8988T (cell line): ENCODE data around the gene ZBTB17.

Experiments
- DNase-seq: peaks from one replicate; pipeline ENCODE4 v3.0.0; 2011

Gene ZBTB17

DNA sequence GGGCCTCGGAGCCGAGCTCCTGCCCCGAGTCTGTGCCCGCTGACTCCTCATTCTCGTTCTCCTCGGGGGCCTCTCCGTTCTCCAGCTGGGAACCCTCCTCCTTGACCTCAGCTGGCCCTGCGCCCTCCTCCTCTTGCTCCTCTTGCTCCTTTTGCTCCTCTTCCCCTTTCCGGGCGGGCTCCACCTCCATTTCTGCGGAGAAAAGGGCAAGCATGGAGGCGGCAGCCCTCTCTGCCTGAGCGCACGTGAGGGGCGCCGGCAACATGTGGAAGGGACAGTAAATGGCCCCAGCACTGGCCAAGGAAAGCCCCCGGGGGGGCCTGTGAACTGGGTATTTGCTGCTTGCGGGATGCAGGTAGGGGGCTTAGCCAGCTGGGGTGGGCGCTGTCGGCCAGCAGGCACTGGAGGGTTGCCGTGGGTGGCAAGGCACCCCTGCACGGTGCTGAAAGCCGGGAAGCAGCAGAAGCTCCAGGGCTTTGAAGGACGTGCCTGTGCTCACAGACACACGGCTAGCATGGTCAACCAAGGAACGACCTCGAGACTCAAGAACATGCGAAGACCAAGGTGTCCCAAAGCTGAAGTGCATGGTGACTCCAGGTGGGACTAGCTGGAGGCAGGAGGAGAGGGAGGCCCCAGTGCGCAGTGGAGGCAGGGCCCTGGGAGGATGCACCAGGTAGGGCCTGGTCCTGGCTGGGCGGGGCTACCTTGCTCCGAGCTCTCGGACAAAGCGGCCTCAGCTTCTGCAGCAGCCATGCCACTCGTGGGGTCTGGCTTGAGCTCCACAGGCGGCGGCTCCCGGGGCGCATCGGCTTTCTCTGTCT lies 30.7 kb downstream of the ZBTB17 start:
- no peak for DNase-seq

DNA sequence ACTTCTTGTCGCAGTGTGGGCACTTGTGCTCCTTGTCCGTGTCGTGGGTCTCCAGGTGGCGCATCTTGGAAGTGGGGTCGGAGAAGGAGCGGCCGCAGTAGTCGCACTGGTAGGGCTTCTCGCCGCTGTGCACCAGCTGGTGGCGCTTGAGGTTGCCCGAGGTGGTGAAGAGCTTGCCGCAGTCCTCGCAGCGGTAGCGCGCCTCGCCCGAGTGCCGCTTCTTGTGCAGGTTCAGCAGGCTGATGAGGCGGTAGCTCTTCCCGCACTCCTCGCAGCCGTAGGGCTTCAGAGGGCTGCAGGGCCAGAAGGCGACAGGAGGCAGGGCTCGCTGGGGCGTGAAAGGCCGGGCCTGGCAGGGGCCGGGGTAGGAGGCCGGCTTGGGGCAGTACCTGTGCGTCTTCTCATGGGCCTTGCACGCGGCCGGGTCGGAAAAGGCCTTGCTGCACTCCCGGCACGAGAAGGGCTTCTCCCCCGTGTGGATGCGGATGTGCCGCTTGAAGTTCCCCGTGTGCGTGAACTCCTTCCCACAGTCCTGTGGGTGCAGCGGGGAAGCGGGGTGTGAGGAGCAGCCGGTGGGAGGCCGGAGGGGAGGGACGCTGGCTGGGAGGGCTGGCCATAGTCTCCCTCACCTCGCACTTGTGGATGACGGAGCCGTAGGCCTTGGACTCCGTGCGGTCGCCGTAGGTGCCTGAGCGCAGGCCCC lies 31.4 kb downstream of the ZBTB17 start:
- no peak for DNase-seq

DNA sequence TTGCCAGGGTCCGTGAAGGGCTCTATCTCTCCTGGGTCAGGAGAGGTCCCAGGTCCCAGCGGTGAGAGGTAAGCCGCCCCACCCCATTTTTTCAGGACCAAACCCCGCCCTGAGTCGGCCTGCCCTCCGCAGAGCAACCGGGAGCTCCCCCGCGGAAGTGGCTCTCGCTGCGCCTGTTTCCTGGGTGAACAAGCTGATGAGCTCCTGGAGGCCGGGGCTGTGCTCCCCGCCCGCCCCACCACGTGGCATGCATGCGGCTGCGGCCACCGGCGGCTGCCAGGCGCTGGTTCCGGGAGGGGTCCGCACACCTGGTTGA lies 32.0 kb downstream of the ZBTB17 start:
- DNase-seq = no peak

DNA sequence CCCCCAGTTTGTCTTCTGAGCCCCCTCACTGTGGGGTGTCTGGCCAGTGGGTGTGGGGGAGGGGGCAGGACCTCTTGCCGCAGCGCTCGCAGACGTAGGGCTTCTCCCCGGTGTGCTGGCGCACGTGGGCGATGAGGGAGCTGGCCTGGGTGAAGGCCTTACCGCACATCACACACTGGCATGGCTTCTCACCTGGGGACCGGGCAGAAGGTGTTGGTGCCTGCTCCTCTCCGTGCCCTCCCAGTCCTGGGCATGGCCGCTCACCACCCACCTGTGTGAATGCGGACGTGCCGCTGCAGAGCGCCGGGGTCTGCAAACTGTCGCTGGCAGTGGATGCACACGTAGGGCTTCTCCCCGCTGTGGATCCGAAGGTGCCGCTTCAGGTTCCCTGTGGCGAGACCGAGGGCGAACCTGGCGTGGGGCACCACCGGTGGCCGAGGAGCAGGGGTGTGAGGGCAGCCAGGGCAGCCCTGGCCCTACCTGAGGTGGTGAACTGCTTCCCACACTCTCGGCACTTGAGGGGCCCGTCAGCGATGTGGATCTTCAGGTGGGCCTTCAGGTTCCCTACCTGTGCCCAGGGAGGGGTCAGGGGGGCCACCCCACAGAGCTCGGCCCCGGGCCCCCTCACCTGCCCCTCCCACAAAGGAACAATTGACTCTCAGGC lies 32.4 kb downstream of the ZBTB17 start:
- DNase-seq = no peak

DNA sequence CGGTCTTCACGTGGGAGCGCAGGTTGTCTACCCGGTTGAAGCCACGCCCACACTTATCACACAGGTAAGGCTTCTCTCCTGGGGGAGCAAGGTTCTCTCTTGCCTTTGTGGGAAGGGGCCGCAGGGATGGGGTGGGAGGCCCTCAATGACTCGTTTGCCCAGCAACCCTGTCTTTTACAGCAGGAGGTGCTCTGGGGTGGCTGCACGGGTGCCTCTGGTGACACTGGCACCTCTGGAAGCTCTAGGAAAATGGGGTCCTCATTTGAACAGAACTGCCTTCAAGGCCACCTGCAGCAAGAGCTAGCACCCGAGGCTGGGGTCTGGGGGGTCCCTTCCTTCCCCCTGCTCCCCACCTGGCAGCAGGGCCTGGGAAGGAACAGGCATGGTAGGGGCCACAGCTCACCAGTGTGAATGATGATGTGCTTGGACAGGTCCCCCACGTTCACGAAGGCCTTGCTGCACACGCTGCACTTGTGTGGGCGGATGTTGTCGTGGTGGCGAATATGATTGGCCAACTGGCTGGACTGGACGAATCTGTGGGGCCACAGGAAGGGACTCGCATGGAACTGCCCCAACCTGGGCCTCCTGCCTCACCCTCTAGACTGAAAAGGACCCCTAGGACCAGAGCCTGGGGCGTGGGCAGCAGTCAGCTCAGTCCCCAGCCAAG lies 33.1 kb downstream of the ZBTB17 start:
- no peak for DNase-seq

DNA sequence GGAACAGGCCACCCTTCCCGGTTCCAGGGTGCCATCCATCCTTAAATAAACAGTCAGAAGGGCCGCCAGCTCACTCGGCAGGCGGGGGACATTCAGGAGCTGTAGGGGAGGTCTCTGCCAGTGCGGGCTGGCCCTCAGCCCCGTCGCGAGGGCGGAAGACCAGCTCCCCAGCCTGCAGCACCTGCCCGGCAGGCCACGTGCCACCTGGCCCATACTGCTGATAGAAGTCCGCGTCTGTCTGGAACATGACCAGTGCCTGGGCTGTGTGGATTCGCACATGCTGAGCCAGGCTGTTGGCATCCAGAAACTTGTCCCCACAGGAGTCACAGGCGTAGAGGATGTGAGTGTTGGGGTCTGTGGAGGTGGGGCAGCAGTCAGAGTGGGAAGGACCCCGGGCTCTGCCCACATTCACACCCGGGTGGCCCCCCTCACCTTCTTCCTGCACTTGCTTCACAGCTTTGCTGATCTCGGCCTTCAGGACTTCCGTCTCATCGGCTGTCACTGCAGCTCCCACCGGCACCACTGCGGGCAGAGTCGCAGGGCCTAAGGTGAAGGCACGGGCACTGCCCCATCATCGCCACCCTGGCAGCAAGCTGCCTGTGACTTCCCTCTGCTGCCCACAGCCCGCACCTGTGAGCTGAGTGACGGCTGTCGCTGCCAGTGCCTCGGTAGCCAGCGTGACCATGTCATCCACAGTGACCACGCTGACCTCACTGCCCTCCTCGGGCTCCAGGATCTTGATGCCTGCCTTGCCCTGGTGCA lies 33.8 kb downstream of the ZBTB17 start:
- no peak for DNase-seq

DNA sequence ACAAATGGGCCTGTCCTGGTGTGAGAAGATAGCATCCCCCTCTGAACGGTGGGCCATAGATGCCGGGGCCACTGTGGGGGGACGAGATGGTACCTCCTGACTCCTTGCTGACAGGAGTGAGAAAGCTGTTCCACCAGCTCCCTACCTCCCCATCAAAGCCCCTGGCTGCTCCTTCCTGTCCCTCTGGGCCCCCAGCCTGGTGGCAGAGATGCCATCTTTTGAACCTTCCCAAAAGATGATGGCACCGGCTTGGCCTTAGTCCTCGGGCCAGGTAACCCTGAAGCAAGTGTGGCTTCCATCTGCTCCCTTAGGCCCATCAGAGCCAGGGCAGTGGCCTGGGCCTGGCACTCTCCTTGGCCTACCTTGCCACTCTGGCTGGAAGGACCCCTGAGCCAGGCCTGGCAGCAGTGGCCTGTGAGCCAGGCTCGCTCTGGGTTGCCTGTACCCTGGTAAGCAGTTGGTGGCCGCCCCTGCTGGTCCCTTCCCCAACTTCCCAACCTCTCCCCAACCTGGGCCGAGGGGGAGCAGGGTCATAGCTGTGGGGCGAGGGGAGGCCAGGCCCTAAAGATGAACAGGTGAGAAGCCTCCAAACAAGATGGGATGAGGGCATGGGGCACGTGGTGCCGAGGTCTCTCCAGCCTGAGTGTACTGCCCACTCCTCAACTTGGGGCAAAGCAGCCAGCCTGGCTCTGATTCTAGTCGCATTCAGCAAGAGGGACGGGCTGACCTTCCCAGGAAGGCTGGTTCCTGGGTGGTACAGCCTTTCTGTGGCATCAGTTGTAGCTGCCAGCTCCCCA lies 34.7 kb downstream of the ZBTB17 start:
- no peak for DNase-seq

DNA sequence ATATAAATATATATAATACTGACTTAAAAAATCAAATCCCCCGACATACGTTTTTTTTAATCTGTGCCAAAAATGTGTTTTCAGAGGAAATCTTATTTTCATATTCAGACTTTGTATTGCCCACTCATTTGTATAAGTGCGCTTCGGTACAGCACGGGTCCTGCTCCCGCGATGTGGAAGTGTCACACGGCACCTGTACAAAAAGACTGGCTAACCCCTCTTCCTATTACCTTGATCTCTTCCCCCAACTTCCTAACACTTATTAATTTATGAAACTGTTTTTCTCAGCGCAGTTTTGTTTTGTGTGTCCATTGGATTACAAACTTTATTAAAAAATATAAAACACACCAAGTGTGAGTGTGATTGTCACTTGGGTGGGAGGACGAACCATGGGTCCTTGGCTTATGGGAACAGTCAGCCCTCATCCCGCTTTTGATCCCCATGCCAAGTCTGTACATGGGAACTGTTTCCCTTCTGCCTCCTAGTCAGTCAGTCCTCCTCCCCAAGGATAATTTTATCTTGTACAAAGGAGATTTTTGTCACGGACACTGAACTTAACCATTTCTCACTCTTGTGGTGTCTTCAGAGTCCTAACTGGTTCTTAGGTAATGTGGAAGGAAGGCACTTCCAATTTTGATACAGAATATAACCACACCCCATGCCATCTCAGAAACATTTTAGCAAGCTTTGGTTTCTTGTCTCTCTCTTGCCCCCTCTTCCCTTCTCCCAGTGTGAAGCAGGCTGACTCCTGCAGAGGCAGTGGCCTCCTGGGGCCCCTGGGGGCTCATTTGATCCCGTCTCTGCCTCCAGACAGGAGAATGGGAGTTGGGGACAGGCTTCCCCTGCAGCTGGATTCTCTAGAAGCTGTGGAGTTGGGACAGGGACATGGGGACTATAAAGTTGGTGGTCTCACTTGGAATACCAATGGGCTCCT lies 35.5 kb downstream of the ZBTB17 start:
- DNase-seq = no peak

DNA sequence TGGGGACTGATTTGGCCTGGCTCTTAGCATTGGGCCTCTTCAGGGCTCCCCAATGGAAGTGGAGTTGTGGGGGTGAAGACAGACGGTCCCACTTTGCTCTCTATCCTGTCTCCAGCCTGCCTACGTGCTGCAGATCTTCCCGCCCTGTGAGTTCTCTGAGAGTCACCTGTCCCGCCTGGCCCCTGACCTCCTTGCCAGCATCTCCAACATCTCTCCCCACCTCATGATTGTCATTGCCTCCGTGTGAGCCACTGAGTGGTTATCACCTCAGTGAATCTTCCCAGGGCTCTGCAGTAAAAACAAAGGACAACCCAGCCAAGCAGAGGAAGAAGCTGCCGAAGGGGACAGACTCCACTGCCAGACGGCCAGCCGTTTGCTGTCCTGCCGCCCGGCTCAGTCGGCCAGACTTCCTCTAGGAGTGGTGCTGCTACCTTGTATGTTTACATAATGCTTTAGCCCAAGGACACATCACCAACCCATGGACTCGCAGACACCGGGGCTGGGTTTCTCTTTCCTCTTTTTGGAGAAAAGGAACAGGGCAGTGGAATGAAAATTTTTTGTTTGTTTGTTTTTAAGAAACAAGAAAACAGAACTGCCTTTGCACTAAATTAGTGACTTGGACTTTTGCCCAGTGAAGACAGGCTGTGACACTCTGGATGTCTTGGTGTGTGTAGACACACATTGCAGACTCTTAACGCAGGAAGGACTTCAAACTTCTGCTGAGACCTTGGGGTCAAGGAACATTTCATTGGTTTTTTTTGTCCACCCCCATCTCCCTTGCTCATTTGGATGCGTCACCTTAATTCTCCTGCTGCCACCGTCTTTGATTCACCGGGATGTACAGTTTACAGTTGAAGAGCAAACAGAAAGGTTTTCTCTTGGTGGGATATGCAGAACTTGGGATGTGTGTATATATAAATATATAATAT lies 36.5 kb downstream of the ZBTB17 start:
- DNase-seq = no peak

DNA sequence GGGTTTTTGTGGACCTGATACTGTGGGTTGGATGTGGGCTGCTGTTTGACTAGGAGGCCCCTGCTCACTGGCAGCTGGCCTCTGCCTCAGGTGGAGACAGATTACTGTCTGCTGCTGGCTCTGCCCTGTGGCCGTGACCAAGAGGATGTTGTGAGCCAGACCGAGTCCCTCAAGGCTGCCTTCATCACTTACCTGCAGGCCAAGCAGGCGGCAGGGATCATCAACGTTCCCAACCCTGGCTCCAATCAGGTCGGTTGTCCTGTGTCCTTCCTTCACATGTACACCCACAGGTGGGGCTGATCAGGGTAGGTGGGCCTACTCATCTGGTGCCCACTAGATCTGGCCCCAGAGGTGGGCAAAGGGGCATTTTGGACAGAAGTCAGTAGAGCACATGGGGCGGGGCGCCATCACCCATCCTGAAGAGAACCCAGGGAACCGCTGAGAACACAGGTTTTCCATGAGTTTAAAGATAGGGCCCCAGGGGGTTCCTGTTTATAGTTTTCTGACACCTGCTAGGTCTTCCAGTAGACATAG lies 37.2 kb downstream of the ZBTB17 start:
- DNase-seq = no peak

DNA sequence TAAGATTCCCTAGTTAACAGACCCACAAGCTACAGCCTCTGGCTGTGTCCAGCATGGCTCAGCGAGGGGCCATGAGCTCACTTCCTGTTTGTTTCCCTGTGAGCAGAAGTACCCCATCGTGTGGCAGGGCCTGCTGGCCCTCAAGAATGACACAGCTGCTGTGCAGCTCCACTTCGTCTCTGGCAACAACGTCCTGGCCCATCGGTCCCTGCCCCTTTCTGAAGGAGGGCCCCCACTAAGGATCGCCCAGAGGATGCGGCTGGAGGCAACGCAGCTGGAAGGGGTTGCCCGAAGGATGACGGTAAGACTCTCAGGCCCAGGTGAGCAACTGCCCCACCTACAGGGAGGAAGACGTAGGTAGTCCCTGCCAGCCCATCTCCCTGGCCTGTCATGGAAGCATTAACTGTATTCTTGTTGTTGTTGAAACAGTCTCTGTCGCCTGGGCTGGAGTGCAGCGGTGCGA lies 38.2 kb downstream of the ZBTB17 start:
- DNase-seq = no peak

DNA sequence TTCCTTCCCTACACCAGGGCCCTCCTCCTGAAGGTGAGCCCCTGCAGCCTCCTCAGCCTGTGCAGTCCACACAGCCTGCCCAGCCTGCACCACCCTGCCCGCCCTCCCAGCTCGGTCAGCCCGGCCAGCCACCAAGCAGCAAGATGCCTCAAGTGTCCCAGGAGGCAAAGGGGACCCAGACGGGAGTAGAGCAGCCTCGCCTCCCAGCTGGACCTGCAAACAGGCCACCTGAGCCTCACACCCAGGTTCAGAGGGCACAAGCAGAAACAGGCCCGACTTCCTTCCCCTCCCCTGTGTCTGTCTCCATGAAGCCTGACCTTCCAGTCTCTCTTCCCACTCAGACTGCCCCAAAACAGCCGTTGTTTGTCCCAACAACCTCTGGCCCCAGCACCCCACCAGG lies 38.8 kb downstream of the ZBTB17 start:
- DNase-seq = no peak

DNA sequence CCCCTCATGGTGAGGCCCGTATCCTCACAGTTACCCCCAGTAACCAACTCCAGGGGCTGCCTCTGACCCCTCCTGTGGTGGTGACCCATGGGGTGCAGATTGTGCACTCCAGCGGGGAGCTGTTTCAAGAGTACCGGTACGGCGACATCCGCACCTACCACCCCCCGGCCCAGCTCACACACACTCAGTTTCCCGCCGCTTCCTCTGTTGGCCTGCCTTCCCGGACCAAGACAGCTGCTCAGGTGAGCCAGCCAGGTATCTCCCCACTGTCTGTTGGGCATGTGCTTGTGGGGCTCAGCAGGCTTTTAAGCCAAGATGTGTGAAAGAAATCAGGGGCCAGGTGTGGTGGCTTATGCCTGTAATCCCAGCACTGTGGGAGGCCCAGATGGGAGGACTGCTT lies 39.9 kb downstream of the ZBTB17 start:
- no peak for DNase-seq

DNA sequence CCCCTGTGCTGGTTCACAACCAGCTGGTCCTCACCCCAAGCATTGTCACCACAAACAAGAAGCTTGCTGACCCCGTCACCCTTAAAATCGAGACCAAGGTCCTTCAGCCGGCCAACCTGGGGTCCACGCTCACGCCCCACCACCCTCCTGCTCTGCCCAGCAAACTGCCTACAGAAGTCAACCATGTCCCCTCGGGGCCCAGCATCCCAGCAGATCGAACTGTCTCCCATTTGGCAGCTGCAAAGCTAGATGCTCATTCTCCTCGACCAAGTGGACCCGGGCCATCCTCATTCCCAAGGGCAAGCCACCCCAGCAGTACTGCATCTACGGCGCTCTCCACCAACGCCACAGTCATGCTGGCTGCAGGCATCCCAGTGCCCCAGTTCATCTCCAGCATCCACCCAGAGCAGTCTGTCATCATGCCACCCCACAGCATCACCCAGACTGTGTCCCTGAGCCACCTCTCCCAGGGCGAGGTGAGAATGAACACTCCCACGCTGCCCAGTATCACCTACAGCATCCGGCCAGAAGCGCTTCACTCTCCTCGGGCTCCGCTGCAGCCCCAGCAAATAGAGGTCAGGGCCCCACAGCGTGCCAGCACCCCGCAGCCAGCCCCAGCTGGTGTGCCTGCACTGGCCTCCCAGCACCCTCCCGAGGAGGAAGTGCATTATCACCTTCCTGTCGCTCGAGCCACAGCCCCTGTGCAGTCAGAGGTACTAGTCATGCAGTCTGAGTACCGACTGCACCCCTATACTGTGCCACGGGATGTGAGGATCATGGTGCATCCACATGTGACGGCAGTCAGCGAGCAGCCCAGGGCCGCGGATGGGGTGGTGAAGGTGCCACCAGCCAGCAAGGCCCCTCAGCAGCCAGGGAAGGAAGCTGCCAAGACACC lies 40.6 kb downstream of the ZBTB17 start:
- DNase-seq = no peak

DNA sequence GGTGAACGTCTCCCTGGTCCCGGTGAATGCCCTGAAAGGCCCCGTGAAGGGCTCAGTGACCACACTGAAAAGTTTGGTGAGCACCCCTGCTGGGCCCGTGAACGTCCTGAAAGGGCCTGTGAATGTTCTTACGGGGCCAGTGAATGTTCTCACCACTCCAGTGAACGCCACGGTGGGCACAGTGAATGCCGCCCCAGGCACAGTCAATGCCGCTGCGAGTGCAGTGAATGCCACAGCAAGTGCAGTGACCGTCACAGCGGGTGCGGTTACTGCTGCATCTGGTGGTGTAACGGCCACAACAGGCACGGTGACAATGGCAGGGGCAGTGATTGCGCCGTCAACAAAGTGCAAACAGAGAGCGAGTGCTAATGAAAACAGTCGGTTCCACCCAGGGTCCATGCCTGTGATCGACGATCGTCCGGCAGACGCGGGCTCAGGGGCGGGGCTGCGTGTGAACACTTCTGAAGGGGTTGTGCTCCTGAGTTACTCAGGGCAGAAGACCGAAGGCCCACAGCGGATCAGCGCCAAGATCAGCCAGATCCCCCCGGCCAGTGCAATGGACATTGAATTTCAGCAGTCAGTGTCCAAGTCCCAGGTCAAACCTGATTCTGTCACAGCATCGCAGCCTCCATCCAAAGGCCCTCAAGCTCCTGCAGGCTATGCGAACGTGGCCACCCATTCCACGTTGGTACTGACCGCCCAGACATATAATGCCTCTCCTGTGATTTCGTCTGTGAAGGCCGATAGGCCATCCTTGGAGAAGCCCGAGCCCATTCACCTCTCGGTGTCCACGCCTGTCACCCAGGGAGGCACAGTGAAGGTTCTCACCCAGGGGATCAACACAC lies 41.5 kb downstream of the ZBTB17 start:
- DNase-seq = no peak

DNA sequence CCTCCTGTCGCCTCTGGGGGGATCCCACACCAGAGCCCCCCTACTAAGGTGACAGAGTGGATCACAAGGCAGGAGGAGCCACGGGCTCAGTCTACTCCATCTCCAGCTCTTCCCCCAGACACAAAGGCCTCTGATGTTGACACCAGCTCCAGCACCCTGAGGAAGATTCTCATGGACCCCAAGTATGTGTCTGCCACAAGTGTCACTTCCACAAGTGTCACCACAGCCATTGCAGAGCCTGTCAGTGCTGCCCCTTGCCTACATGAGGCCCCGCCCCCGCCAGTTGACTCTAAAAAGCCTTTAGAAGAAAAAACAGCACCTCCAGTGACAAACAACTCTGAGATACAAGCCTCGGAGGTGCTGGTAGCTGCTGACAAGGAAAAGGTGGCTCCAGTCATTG lies 42.2 kb downstream of the ZBTB17 start:
- DNase-seq = no peak

DNA sequence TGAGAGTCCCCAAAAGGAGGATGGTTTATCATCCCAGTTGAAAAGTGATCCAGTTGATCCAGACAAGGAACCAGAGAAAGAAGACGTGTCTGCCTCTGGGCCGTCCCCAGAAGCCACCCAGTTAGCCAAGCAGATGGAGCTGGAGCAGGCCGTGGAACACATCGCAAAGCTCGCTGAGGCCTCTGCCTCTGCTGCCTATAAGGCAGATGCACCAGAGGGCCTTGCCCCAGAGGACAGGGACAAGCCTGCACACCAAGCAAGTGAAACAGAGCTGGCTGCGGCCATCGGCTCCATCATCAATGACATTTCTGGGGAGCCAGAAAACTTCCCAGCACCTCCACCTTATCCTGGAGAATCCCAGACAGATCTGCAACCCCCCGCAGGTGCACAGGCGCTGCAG lies 43.3 kb downstream of the ZBTB17 start:
- DNase-seq = no peak
